HG03378 (cell line): ENCODE data around the gene KRT86.
"Not testable (repeated sequence)": the region's sequence is repeated elsewhere in the genome, so short reads cannot be mapped to it uniquely, and the experiment has no call there.

Experiments used
- ATAC-seq: cut with Tn5 transposase; IDR thresholded peaks from one replicate; pipeline ENCODE4 v1.9.1; 2021; ENCODE audit warnings: mild to moderate bottlenecking, moderate library complexity; ENCODE audit not compliant: unreplicated experiment

Gene KRT86

DNA sequence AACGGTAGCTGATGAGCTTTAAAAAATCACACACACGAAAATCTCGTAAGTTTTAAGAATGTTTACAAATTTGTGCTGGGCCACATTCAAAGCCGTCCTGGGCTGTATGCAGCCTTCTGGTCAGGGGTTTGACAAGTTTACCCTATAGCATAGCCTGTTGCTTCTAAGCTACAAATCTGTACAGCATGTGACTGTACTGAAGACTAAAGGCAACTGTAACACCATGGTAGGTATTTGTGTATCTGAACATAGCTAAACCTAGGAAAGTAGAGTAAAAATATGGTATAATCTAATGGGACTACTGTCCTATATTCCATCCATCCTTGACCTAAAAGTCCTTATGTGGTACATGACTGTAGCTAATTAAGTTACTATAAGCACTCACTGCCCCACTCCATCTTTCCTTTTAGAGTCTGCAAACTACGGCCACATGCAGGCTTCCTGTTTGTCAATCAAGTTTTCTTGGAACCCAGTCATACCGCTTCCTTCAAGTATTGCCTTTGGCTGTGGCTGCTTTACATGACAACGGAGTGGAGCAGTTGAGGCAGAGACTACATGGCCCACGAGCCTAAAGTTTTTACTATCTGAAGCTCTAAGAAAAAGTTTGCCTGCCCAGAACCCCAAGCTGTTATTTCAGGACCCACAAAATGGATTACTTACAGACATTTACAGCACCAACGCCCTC is 22.9 kb upstream of the KRT86 start:
- no peak for ATAC-seq

DNA sequence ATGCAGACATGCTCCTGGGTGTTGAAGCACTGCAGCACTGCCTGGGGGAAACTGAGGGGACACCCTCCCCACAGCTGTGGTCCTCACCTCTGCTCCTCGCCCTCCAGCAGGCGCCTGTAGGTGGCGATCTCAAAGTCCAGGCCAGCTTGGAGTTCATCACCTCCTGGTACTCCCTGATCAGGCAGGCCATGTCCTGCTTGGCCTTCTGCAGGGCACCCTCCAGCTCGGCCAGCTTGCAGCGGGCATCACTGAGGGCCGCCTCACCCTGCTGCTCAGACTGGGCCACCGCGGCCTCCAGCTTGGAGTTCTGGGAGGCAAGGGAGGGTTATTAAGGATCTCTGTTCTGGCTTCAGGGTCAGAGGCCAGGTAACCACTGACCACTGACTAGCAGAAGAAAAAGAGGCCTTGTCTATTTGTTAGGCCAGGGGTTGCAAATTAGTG is 22.2 kb upstream of the KRT86 start:
- ATAC-seq, result not testable (repeated sequence)

DNA sequence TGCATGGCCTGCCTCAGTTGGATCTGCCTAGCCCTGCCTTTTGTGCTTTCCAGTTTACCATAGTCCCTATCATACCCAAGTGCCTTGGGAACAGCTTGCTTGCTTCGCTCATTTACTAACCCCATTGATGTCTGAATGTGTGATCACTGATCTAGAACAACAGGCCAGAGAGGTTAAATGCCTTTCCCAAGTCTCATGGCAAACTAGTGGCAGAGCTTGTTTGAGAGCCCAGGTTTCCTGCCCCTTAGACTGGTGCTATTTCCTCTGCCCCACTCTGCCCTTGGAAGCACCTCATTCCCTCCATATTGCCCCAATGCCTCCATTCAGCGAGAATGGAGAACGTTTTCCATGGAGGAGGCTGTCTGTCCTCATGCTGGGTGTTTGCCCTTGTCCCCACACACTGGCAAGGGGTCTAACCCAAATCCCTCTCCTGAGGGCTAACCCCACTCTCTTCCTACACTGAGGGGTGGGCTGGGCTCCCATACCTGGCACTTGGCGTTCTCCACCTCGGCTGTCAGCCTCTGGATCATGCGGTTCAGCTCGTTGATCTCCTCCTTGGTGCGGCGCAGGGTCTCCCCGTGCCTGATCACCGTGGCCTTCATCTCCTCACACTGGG is 21.6 kb upstream of the KRT86 start:
- no peak for ATAC-seq

DNA sequence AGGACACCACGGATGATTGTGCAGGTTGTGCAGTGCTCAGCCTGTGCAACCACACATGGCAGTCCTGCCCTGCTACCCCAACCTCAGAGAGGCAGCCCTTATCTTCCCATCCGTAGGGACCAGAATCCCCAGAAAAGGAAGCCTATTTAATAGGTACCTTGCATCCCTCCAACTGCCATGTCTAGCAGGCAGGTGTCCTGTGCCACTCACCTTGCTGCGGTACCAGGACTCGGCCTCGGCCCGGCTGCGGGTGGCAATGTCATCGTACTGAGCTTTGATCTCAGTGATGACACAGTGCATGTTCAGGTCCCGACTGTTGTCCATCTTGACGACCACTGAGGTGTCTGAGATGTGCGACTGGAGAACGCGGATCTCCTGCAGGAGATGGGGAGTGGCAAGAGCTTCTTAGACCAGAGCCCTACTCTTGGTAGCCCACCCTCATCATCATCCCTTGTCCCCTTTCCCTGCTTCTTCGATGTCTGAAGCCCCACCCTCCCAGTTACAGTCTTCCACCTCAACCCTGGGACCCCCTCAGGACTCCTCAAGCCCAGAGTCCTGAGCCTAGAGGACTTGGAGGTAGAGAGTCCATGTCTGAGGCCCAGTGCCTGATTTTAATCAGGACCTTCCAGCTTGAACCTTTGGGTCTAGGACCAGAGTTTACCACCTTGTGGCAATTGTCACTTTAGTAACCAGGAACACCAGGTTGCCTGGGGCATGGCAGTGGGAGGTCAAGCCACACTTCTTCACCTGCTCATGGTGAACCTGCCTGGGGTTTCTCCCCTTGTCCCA is 20.9 kb upstream of the KRT86 start:
- ATAC-seq, result no peak

DNA sequence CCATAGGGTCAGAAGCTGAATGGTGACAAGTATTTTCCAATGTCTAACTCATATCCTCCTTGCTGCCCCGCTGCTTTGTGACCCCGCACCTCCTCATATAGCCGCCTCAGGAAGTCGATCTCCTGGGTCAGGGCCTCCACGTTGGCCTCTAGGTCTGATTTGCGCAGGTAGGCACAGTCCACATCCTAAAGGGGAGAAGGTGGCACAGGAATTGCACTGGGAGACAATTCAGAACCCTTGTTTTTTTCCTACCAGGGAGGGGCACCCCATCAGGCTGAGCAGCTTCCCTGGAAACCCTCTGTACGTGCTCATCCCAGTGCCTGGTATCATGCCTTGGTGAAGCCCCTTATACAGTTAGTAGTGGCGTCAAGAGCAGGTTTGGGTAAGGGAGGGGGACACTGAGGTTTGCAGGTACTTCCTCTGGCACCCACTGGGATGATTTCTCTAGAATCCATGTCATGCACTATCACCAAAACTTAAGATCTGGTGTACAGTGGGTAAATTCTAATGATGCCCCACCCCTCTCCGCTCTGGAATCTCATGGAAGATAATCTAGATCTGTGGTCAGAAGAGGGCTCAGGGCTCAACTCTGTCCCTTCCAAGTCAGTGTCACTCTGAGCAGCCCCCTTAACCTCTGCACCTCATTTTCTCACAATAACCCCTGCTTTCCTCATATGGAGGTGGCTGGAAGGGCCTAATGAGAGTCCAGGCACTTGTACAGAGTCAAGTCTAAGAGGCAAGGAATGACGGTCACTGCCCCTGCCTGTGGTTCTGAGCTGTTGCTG is 20.1 kb upstream of the KRT86 start:
- ATAC-seq, result no peak

DNA sequence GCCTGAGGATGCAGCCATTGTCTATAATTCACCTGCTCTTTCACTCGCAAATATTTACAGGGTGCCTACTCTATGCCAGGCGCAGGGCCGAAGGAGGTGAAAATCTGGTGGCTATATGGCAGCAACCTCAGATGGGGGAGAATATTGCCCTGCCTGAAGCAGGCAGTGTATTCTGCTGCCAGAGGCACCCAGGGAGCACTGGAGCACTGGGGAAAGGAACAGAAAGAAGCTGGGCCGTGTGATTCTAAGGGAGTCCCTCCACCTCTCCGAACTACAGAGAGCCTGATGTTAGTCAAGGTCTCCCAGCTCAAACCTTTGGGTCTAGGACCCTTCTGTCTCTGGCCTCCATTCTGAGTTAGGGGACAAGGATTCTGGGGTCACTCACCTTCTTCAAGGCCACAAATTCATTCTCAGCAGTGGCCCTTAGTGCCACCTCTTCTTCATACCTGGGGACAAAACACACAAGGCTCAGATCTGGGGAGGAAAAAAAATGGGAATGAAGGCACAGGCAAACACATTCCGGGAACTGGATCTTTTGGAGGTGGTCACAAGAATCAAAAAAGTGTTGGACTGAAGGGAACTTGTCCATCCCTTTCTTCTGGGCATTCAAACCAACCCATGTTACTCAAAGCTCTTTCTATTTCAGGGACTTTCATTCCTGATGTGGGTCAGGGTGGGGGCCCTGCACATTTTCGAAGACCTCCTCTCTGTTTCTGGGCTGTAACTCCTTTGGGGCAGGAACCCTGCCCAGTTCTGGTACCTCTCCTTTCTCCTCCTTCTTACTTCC is 19.3 kb upstream of the KRT86 start:
- ATAC-seq, result no peak

DNA sequence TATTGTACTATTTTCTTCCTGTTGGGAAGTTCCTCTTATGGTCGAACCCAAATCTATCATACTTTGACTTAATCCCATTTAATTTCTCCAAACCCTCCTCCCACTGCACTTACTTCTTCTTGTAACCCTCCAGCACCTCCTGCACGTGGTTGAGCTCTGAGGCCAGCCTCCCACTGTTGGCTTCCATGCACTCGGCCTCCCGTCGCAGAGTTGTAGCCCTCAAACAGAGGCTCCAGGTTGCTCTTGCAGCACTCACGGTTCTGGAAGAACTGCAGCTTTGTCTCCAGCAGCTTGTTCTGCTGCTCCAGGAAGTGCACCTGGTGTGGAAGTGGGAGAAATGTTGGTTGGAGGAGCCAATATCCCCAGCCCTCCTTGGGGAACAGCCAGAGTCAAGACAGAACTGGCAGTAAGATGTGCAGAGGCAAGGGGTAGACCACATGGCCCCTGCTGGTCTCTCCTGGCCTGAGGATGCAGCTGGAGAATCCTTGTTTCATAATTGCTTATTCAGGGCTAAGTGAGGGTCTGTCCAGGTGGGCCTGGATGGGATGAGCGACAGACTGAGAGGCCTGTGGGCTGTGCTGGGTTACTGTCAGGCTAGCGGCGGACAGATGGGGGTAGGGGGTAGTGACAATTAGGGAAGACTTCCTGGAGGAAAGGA is 18.4 kb upstream of the KRT86 start:
- no peak for ATAC-seq

DNA sequence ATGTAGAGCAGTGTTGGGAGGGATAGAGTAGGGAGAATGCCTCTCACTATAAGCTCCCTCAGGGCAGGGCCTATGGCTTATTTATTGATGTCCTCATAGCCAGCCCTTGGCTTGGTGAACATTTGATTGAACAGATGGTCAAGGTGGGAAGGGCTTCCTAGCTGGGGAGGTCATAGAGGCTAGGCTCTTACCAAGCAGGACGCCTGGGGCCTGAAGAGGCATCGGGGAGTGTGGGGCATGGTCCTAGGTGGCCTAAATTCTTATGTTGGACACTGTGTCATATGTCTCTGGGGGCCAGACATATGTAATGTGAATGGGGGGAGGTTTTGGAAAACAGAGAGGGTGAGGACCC is 17.9 kb upstream of the KRT86 start:
- no peak for ATAC-seq

DNA sequence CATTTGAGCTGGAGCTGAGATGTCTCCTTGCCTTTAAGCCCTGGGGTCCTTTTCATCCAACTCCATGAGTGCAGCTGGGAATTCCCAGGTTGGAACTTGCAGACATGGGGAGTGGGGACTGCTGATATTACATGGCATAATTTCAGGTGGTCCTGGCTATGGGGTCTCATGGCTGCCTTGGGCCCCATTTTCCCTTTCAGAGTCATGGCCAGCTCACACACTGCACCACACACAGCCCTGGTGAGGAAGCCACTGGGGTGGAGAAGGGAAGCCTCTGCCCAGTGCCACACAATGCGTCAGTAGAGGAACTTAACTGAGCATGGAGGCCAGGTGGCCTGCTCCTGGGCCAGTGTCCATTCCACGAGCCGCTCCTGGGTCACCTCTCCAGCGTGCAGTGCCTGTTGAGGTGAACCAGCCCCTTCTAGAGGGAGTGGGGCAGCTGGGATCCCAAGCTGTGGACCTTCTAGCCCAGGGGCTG is 17.3 kb upstream of the KRT86 start:
- ATAC-seq, result no peak

DNA sequence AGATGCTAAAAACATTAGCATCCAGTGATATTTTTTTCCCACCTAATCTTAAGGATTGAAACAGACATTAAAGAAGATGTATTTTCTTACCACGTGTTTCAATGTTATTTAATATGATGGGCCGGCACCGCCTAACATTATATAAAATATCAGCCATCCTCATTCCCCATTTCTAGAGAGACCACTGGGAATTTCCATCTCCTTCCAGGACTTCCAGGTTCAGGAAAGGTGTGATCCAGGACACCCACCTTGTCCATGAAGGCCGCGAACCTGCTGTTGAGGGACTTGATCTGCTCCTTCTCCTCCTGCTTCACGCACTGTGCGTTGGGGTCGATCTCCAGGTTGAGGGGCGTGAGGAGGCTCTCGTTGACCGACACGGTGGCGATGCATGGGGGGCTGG is 16.5 kb upstream of the KRT86 start:
- ATAC-seq, result not testable (repeated sequence)

DNA sequence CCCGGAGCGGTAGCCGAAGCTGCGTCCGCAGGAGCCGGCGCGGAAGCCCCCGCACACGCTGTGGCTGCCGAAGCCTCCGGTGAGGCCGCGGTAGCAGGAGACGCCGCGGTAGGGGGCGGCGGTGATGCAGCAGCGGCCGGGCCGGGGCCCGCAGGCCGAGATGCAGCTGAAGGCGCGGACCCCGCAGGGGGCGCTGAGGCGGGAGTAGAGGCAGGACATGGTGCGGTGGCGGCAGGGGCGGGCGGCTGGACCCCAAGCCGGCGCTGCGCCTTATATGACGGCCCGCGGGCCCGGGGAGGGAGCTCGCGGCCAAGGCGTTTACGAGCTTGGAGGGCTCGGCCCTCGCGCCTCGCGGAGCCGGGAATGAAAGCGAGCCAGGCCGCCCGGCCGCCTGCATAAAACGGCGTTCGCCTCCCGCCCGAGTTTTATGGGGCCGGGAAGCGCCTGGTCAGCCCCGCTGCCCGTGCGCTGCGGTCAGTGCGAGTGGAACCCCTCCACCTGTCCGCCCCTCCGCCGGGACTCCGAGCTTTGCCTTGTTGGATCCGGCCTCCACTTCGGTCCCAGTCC is 16.0 kb upstream of the KRT86 start:
- no peak for ATAC-seq

DNA sequence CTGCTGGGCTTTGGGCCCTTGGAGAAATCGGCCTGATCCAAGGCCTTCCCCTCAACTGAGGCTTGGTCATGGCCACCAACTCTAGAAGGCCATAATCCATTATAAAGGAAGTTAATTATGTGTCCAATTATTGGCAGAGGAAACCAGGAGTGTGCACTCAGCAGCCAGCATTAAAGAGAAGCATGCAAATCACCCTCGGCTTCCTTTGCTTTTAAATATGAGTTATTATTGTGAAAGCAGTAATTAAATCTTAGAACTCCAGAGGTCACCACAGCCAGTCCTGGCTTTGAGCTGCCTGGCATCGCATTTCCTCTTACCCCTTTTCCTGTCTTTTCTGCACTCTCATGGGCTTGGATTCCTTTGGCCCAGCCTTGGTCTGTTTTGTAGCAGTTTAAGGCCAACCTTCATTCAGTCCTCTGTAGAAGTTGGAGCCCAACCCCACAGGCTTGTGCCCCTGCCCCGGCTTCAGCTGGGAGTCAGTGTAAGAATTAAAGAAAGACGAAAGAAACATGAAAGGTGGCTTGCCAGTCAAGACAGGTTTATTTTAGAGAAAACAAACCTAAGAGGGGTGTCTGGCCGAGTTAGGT is 14.7 kb upstream of the KRT86 start:
- ATAC-seq, result no peak

DNA sequence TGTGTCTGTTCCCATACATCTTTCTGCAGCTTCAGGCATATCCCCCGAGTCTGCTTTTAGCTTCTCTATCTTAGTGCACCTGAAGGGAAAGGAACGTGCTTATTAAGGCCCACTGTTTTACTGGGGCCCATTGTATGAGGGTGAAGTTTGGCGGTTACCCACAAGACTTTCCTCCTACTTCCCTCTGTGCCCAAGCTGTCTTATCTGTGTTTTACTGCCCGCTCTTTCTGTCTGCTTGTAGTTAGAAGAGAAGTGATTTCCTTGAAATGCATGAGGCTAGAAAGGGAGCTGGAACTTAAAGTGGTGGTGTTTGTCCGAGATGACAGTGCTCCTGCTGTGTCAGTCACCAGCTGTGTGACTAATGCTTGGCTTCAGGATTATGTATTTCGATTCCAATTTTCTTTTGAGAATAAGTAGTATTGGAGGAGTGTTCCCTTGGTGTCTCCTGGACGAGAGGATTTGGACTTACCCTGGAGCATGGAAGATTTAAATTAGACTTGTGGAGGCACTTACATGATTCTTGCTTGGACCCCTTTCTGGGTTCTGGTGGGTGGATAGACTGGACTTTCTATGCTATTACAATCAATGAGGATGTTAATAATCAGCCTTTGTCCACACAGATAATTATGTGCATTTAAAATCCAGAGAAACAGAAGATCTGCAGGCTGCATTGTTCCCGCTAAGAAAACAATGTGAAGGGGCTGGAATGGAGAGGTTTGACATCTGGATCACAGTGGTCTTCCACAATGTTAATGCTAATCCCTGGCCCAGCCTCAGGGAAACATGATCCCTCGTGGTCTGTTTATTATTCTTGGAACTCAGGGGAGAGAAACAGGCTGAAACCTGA is 13.9 kb upstream of the KRT86 start:
- no peak for ATAC-seq

DNA sequence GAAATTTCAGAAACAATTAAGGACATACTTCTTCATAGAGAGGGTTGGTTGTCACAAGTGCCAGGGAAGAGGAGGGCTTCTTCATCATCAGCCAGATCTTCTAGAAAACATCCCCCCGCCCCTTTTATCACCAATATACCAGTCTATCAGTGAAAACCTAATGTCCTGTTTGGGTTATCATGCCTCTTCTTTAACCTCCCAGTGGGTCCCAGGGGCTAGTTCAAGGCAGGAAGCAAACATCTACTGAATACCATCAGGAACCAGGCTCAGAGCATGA is 13.3 kb upstream of the KRT86 start:
- ATAC-seq, result no peak

DNA sequence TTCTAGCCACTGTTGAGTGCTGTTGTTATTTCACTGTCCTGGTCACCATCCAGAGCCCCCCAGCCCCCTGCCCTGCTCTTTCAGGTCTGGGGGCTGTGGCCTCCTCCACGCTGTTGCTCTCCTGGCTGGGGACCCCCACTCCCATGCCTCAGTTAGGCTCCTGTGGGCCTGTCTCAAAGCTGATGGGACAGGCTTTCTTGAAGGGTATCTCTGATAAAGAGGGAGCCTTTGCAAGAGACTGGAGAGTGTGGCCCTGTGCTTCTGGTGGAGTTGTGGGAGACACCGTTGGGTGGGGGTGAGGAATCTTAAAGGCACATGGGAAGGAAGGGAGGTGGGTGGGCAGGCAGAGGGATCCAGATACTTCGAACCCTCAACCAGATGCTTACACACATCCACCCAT is 12.2 kb upstream of the KRT86 start:
- no peak for ATAC-seq

DNA sequence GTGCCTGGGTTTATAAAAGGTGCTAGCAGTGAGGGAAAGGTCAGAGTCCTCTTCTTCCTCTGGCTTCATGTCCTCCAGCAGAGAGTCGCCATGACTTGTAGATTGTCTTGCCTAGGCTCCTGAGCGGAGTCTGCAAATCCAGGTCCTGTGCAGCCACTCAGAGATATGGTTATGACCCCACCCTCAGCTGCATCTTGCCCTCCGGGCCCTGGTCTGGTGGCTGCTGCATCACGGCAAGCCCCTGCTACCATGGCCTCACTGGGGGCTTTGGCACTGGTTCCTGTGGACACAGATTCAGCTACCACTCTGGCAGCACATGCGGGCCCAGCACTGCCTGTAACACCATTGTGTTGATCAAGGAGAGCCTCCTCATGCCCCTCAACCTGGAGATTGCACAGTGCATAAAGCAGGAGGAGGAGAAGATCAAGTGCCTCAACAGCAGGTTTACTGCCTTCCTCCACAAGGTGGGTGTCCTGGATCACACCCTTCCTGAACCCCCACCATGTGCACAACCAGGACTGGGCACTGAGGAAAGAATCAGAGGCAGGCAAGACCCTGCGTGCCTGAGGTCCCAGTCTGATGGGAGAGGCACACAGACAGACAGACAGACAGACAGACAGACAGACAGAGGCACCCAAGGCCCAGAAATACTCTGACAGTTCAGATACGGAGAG is 10.5 kb upstream of the KRT86 start:
- ATAC-seq, result no peak

DNA sequence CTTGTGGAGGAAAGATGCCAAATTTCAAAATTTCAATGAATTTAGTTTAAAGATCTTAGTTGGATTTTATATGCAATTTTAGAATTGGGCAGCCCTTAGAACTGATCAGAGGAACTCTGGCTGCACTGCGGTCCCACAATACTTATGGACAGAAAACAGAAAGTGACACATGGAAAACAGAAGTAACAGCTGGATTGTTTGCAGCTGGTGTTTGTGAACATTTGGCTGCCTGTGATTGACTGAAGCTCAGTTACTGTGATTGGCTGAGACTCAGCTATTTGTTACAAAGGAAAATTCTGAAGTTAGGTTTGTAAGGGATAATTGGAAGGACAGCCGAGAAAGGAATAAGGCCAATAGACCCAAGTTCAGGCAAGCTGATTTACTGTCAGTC is 10.0 kb upstream of the KRT86 start:
- ATAC-seq, result no peak

DNA sequence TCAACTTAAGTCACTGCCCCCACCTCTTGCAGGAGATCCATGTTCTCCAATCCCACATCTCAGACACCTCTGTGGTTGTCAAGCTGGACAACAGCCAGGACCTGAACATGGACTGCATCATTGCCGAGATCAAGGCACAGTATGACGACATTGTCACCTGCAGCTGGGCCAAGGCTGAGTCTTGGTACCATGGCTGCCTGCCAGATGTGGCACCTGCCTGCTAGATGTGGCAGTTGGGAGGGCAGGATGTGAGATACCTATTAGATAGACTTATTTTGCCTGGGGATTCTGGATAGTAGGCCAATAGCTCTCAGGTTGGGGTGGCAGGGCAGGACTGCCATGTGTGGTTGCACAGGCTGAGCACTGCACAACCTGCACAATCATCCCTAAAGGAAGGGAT is 7.9 kb upstream of the KRT86 start:
- no peak for ATAC-seq
